Peyer's patch (tissue), 4 donors: ENCODE data around the gene RNLS.

ENCODE experiments used
- POLR2A ChIP-seq, 2 donors: fragments of 450-650 bp; IDR thresholded peaks; one replicate each; pipeline ENCODE4 v1.5.1; 2017; ENCODE audit warnings: antibody characterized with exemption in 2 of 2, mild to moderate bottlenecking in 2 of 2, moderate library complexity in 2 of 2
- TF ChIP-seq, protein P1 (sequence below), 6 experiments: fragments of 450-650 bp in 4 of 6; fragments of 200-600 bp in 2 of 6; sonication (generic) in 1 of 6; IDR thresholded peaks; one replicate each; pipeline ENCODE4 v1.5.1; 2017 to 2019; ENCODE audit warnings: antibody characterized with exemption in 6 of 6, mild to moderate bottlenecking in 3 of 6, moderate library complexity in 1 of 6

GRCh38 chr10:88238615-88238914, 344.6 kb downstream of the RNLS start:
- TF ChIP-seq, protein P1, sequence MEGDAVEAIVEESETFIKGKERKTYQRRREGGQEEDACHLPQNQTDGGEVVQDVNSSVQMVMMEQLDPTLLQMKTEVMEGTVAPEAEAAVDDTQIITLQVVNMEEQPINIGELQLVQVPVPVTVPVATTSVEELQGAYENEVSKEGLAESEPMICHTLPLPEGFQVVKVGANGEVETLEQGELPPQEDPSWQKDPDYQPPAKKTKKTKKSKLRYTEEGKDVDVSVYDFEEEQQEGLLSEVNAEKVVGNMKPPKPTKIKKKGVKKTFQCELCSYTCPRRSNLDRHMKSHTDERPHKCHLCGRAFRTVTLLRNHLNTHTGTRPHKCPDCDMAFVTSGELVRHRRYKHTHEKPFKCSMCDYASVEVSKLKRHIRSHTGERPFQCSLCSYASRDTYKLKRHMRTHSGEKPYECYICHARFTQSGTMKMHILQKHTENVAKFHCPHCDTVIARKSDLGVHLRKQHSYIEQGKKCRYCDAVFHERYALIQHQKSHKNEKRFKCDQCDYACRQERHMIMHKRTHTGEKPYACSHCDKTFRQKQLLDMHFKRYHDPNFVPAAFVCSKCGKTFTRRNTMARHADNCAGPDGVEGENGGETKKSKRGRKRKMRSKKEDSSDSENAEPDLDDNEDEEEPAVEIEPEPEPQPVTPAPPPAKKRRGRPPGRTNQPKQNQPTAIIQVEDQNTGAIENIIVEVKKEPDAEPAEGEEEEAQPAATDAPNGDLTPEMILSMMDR (IDR thresholded peaks at IDR 0.05), result no peak
- TF ChIP-seq POLR2A (IDR thresholded peaks at IDR 0.05), result no peak
